ENCODE data around the gene RAB37.

The RAB37 gene

GRCh38 chr17:74728702-74729075 is 8.4 kb upstream of the RAB37 start:
- no peak for DNase-seq

GRCh38 chr17:74729368-74729767 is 7.7 kb upstream of the RAB37 start:
- DNase-seq = no peak

GRCh38 chr17:74729866-74730265 is 7.2 kb upstream of the RAB37 start:
- no peak for DNase-seq

- no peak for DNase-seq
Observed at GRCh38 chr17:74730491-74731346, 6.3 kb upstream of the RAB37 start.

GRCh38 chr17:74731347-74731605 is 5.8 kb upstream of the RAB37 start:
- no peak for DNase-seq

GRCh38 chr17:74732042-74732867 is 4.8 kb upstream of the RAB37 start:
- DNase-seq = no peak

- DNase-seq = no peak
Observed at GRCh38 chr17:74733365-74734122, 3.5 kb upstream of the RAB37 start.

- DNase-seq = no peak
Observed at GRCh38 chr17:74734256-74734655, 2.8 kb upstream of the RAB37 start.

GRCh38 chr17:74737299-74738050 is 419 bp downstream of the RAB37 start:
- peak; percentile 17 for DNase-seq

GRCh38 chr17:74738051-74738996 is 1.3 kb downstream of the RAB37 start:
- DNase-seq = no peak

- no peak for DNase-seq
Observed at GRCh38 chr17:74739227-74739831, 2.3 kb downstream of the RAB37 start.

GRCh38 chr17:74740173-74740572 is 3.1 kb downstream of the RAB37 start:
- no peak for DNase-seq

GRCh38 chr17:74740641-74741387 is 3.8 kb downstream of the RAB37 start:
- DNase-seq = no peak

- DNase-seq = no peak
Observed at GRCh38 chr17:74742153-74742515, 5.1 kb downstream of the RAB37 start.

- DNase-seq = no peak
Observed at GRCh38 chr17:74742978-74743545, 6.0 kb downstream of the RAB37 start.

- DNase-seq = no peak
Observed at GRCh38 chr17:74743755-74744154, 6.7 kb downstream of the RAB37 start.

GRCh38 chr17:74744349-74744713 is 7.3 kb downstream of the RAB37 start:
- DNase-seq = no peak

GRCh38 chr17:74744714-74745547 is 7.9 kb downstream of the RAB37 start:
- no peak for DNase-seq

- no peak for DNase-seq
Observed at GRCh38 chr17:74745548-74746177, 8.6 kb downstream of the RAB37 start.
